ENCODE measurements around the gene ABRACL.
"Not testable (repeated sequence)": the region's sequence is repeated elsewhere in the genome, so short reads cannot be mapped to it uniquely, and the experiment has no call there.

Gene ABRACL

GRCh38 chr6:139010674-139011073, 17.9 kb upstream of the ABRACL start:
- DNase-seq (ENCODE audit: extremely low read depth in 1 of 2, low read depth in 1 of 2), result no peak

GRCh38 chr6:139011980-139012379, 16.6 kb upstream of the ABRACL start:
- DNase-seq (ENCODE audit: extremely low read depth in 1 of 2, low read depth in 1 of 2), result no peak

- no peak for DNase-seq (ENCODE audit: extremely low read depth in 1 of 2, low read depth in 1 of 2)
These were observed 15.3 kb upstream of the ABRACL start for GRCh38 chr6:139013185-139013800.

- no peak for DNase-seq (ENCODE audit: extremely low read depth in 1 of 2, low read depth in 1 of 2)
These were observed 13.6 kb upstream of the ABRACL start for GRCh38 chr6:139014945-139015344.

GRCh38 chr6:139016337-139017213, 12.0 kb upstream of the ABRACL start:
- DNase-seq (ENCODE audit: extremely low read depth in 1 of 2, low read depth in 1 of 2), result no peak

GRCh38 chr6:139017227-139017626, 11.3 kb upstream of the ABRACL start:
- no peak for DNase-seq (ENCODE audit: extremely low read depth in 1 of 2, low read depth in 1 of 2)

GRCh38 chr6:139019722-139020121, 8.8 kb upstream of the ABRACL start:
- no peak for DNase-seq (ENCODE audit: extremely low read depth in 1 of 2, low read depth in 1 of 2)

GRCh38 chr6:139020689-139021088, 7.9 kb upstream of the ABRACL start:
- DNase-seq (ENCODE audit: extremely low read depth in 1 of 2, low read depth in 1 of 2), result no peak

- not testable (repeated sequence) for DNase-seq (ENCODE audit: extremely low read depth in 1 of 2, low read depth in 1 of 2)
These were observed 3.1 kb upstream of the ABRACL start for GRCh38 chr6:139025416-139025815.

- peak; percentile 17 to 40 for DNase-seq (ENCODE audit: extremely low read depth in 1 of 2, low read depth in 1 of 2)
These were observed 844 bp upstream of the ABRACL start for GRCh38 chr6:139027620-139028182.

- DNase-seq (ENCODE audit: extremely low read depth in 1 of 2, low read depth in 1 of 2), result no peak
These were observed 309 bp upstream of the ABRACL start for GRCh38 chr6:139028215-139028657.

- DNase-seq (ENCODE audit: extremely low read depth in 1 of 2, low read depth in 1 of 2), result peak in 1 of 2 donors; percentile 17
These were observed 1.1 kb downstream of the ABRACL start for GRCh38 chr6:139029470-139030227.

- DNase-seq (ENCODE audit: extremely low read depth in 1 of 2, low read depth in 1 of 2), result no peak
These were observed 1.9 kb downstream of the ABRACL start for GRCh38 chr6:139030228-139030963.

GRCh38 chr6:139037490-139037889, 8.9 kb downstream of the ABRACL start:
- no peak for DNase-seq (ENCODE audit: extremely low read depth in 1 of 2, low read depth in 1 of 2)

GRCh38 chr6:139044250-139044649, 15.7 kb downstream of the ABRACL start:
- no peak for DNase-seq (ENCODE audit: extremely low read depth in 1 of 2, low read depth in 1 of 2)

GRCh38 chr6:139047677-139048076, 19.1 kb downstream of the ABRACL start:
- DNase-seq (ENCODE audit: extremely low read depth in 1 of 2, low read depth in 1 of 2), result no peak

GRCh38 chr6:139048912-139049311, 20.4 kb downstream of the ABRACL start:
- not testable (repeated sequence) for DNase-seq (ENCODE audit: extremely low read depth in 1 of 2, low read depth in 1 of 2)

- not testable (repeated sequence) for DNase-seq (ENCODE audit: extremely low read depth in 1 of 2, low read depth in 1 of 2)
These were observed 21.7 kb downstream of the ABRACL start for GRCh38 chr6:139050131-139050769.

GRCh38 chr6:139050770-139051313, 22.3 kb downstream of the ABRACL start:
- DNase-seq (ENCODE audit: extremely low read depth in 1 of 2, low read depth in 1 of 2), result no peak
